ENCODE results near the gene M1AP.

Gene M1AP

GRCh38 chr2:74516650-74517049 is 131.5 kb downstream of the M1AP start:
- peak overlapping the region; percentile 58 for H3K4me3 ChIP-seq (ENCODE audit: insufficient read depth, low read depth, low read length, poor library complexity, severe bottlenecking)
- no peaks in the 10 kb centered on the region for H3K9me3 ChIP-seq (ENCODE audit: control insufficient read depth, low read length)
- no peak for DNase-seq
- H3K36me3 ChIP-seq (ENCODE audit: control insufficient read depth, insufficient read depth, low read length): no peaks in the 10 kb centered on the region
- H3K4me1 ChIP-seq (ENCODE audit: control insufficient read depth, insufficient read depth, low read length, poor library complexity, severe bottlenecking): peaks cover 36% of the 10 kb centered on the region
- no peak overlapping the region for H3K27ac ChIP-seq (ENCODE audit: insufficient read depth, low read length, poor library complexity, severe bottlenecking)
- H3K27me3 ChIP-seq (replicated peaks; ENCODE audit: control insufficient read depth, insufficient read depth, low read length, poor library complexity, severe bottlenecking): peaks cover 58% of the 10 kb centered on the region

DNA sequence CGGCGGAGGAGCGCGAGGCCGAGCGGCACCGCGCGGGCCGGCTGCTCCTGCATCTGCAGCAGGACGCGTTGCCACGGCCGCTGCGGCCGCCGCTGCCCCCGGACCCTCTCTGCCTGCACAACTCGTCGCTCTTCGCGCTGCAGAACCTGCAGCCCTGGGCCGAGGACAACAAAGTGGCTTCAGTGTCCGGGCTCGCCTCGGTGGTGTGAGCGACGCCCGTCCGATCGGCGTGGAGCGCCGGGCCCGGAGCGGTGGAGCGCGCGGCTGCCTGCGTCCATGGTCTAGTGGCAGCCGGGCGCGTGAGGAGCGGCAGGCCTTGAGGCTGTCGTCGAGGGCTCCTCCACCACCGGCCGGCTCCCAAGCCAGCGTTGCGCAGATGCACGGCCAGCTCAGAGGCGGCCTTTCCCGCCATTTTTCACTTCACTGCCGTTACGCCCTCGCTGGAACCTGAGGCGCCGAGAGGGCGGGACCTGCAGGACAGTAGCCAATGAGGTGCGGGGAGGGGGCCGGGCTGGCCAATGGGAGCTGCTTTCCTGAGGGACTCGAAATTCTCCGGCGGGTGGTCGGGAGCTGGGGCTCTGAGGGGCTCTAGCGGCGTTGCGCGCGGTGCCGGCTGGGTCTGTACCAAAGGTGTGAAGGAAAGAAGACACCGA is 132.0 kb downstream of the M1AP start:
- Histone ChIP-seq H3K9me3 (ENCODE audit: control insufficient read depth, low read length) (no peaks in the 10 kb centered on the region), H3K4me1 (ENCODE audit: control insufficient read depth, insufficient read depth, low read length, poor library complexity, severe bottlenecking) (peaks cover 36% of the 10 kb centered on the region), H3K27ac (ENCODE audit: insufficient read depth, low read length, poor library complexity, severe bottlenecking) (no peak overlapping the region), H3K27me3 (replicated peaks; ENCODE audit: control insufficient read depth, insufficient read depth, low read length, poor library complexity, severe bottlenecking) (peaks cover 58% of the 10 kb centered on the region), H3K36me3 (ENCODE audit: control insufficient read depth, insufficient read depth, low read length) (no peaks in the 10 kb centered on the region), H3K4me3 (ENCODE audit: insufficient read depth, low read depth, low read length, poor library complexity, severe bottlenecking) (peak overlapping the region; percentile 58)
- DNase-seq: peak; percentile 41 to 60 (median 58)

DNA sequence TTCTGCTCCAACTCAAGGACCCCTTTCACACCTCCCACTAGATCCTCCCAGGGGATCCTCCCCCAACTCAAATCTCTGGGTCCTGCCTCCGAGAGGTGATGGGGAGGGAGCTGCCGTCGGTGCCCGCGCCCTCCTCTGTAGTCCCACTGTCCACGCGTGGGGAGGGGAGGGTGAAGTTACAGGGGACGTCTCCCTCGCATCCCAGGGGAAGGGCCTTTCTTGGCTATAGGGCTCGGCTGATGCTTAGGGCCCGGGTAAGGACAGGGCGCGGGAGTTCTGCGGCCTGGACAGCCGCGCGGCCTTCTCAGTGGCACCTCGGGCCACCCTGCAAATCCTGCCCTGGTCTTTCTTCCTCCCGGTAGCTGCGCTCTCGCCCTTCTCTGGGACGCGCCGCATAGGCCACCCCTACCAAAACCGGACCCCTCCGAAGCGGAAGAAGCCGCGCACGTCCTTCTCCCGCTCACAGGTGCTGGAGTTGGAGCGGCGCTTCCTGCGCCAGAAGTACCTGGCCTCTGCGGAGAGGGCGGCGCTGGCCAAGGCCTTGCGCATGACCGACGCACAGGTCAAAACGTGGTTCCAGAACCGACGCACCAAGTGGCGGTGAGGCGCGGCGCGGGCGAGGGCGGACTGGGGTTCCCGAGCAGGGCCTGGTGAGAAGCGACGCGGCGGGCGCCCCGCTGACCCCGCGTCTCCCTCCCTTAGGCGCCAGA is 132.7 kb downstream of the M1AP start:
- H3K4me3 ChIP-seq (ENCODE audit: insufficient read depth, low read depth, low read length, poor library complexity, severe bottlenecking): peak overlapping the region; percentile 58
- H3K36me3 ChIP-seq (ENCODE audit: control insufficient read depth, insufficient read depth, low read length): no peaks in the 10 kb centered on the region
- H3K4me1 ChIP-seq (ENCODE audit: control insufficient read depth, insufficient read depth, low read length, poor library complexity, severe bottlenecking): peaks cover 36% of the 10 kb centered on the region
- no peak for DNase-seq
- peaks cover 58% of the 10 kb centered on the region for H3K27me3 ChIP-seq (replicated peaks; ENCODE audit: control insufficient read depth, insufficient read depth, low read length, poor library complexity, severe bottlenecking)
- no peaks in the 10 kb centered on the region for H3K9me3 ChIP-seq (ENCODE audit: control insufficient read depth, low read length)
- no peak overlapping the region for H3K27ac ChIP-seq (ENCODE audit: insufficient read depth, low read length, poor library complexity, severe bottlenecking)

- Histone ChIP-seq H3K4me3 (ENCODE audit: insufficient read depth, low read depth, low read length, poor library complexity, severe bottlenecking) (peak within 1 kb of the TSS; percentile 58), H3K9me3 (ENCODE audit: control insufficient read depth, low read length) (no peaks in the 10 kb centered on the region), H3K36me3 (ENCODE audit: control insufficient read depth, insufficient read depth, low read length) (no peaks in the 10 kb centered on the region), H3K27ac (ENCODE audit: insufficient read depth, low read length, poor library complexity, severe bottlenecking) (no peak within 1 kb of the TSS), H3K4me1 (ENCODE audit: control insufficient read depth, insufficient read depth, low read length, poor library complexity, severe bottlenecking) (peaks cover 36% of the 10 kb centered on the region), H3K27me3 (replicated peaks; ENCODE audit: control insufficient read depth, insufficient read depth, low read length, poor library complexity, severe bottlenecking) (peaks cover 55% of the 10 kb centered on the region)
- DNase-seq: no peak
These were observed 133.5 kb downstream of the M1AP start, which contains the start of gene TLX2 for GRCh38 chr2:74514368-74515270. TSS of gene TLX2 (plus strand) at chr2:74514450. CDS start at chr2:74514807, 357 bp downstream.

GRCh38 chr2:74513605-74514367 is 134.3 kb downstream of the M1AP start:
- no peak for DNase-seq
- Histone ChIP-seq H3K27me3 (replicated peaks; ENCODE audit: control insufficient read depth, insufficient read depth, low read length, poor library complexity, severe bottlenecking) (peaks cover 47% of the 10 kb centered on the region), H3K9me3 (ENCODE audit: control insufficient read depth, low read length) (no peaks in the 10 kb centered on the region), H3K27ac (ENCODE audit: insufficient read depth, low read length, poor library complexity, severe bottlenecking) (no peak overlapping the region), H3K4me1 (ENCODE audit: control insufficient read depth, insufficient read depth, low read length, poor library complexity, severe bottlenecking) (peaks cover 36% of the 10 kb centered on the region), H3K36me3 (ENCODE audit: control insufficient read depth, insufficient read depth, low read length) (no peaks in the 10 kb centered on the region), H3K4me3 (ENCODE audit: insufficient read depth, low read depth, low read length, poor library complexity, severe bottlenecking) (peak overlapping the region; percentile 58)

DNA sequence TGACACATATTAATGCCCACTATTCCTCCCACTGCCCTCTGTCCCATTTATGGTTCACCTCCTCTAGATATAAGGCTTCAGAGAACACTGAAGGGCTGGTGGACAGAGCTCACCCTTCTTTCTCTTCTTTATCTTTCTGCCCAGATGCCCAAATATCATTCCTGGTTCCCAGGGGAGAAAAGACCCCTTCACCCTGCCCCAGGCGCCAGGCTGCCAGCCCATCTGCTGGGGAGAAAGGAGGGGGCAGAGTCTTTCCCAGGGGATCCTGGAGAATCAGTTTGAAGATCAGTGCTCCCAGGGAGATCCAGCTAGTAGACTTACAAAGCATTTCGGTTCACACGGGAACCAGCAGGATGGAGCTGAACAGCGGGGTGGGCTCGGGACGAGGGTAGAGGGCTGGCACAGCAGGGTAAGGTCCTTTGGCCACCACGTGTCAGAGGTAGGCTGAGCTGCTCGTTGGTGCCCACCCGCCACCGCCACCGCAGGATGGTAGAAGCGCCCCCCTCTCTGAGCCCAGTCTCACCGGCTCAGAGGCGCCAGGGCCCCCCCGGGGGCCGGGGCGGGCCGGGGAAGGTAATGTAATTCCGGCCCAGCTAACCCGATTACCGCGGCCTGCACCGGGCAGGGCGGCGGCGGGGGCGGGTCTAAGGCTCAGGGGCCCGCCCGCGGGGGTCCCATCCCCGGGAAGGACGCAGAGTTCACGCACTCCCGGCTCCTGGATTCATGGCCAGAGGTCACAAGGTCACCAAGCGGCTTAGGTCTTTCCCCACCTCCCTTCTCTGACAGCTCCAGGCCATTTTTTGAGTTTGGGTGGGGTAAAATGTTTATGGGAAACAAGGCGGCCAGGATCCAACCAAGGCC is 135.2 kb downstream of the M1AP start:
- H3K4me1 ChIP-seq (ENCODE audit: control insufficient read depth, insufficient read depth, low read length, poor library complexity, severe bottlenecking): peaks cover 39% of the 10 kb centered on the region
- DNase-seq: no peak
- no peaks in the 10 kb centered on the region for H3K36me3 ChIP-seq (ENCODE audit: control insufficient read depth, insufficient read depth, low read length)
- H3K4me3 ChIP-seq (ENCODE audit: insufficient read depth, low read depth, low read length, poor library complexity, severe bottlenecking): no peak overlapping the region
- H3K27me3 ChIP-seq (replicated peaks; ENCODE audit: control insufficient read depth, insufficient read depth, low read length, poor library complexity, severe bottlenecking): peaks cover 41% of the 10 kb centered on the region
- H3K9me3 ChIP-seq (ENCODE audit: control insufficient read depth, low read length): no peaks in the 10 kb centered on the region
- H3K27ac ChIP-seq (ENCODE audit: insufficient read depth, low read length, poor library complexity, severe bottlenecking): no peak overlapping the region

- no peaks in the 10 kb centered on the region for H3K9me3 ChIP-seq (ENCODE audit: control insufficient read depth, low read length)
- no peak for DNase-seq
- peaks cover 26% of the 10 kb centered on the region for H3K27me3 ChIP-seq (replicated peaks; ENCODE audit: control insufficient read depth, insufficient read depth, low read length, poor library complexity, severe bottlenecking)
- H3K36me3 ChIP-seq (ENCODE audit: control insufficient read depth, insufficient read depth, low read length): no peaks in the 10 kb centered on the region
- no peak overlapping the region for H3K27ac ChIP-seq (ENCODE audit: insufficient read depth, low read length, poor library complexity, severe bottlenecking)
- H3K4me1 ChIP-seq (ENCODE audit: control insufficient read depth, insufficient read depth, low read length, poor library complexity, severe bottlenecking): peaks cover 46% of the 10 kb centered on the region
- H3K4me3 ChIP-seq (ENCODE audit: insufficient read depth, low read depth, low read length, poor library complexity, severe bottlenecking): no peak overlapping the region
These were observed 136.8 kb downstream of the M1AP start for GRCh38 chr2:74511104-74511989.

DNA sequence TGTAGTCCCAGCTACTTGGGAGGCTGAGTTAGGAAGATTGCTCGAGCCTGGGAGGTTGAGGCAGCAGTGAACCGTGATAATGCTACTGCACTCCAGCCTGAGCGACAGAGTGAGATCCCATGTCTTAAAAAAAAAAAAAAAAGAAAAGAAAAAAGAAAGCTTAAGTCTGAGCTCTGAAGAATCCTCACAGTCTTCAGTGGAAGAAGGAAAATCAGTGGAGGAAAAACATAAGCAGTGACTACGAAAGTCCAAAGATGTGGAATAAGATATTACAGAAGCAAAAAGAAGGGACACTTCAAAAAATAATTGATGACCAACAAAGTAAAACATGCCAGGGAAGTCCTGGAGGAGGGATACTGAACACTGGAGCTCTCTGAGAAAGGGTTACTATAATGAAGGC is 137.9 kb downstream of the M1AP start:
- Histone ChIP-seq H3K27ac (ENCODE audit: insufficient read depth, low read length, poor library complexity, severe bottlenecking) (no peak overlapping the region), H3K9me3 (ENCODE audit: control insufficient read depth, low read length) (no peaks in the 10 kb centered on the region), H3K4me1 (ENCODE audit: control insufficient read depth, insufficient read depth, low read length, poor library complexity, severe bottlenecking) (peaks cover 38% of the 10 kb centered on the region), H3K36me3 (ENCODE audit: control insufficient read depth, insufficient read depth, low read length) (peaks cover 8% of the 10 kb centered on the region), H3K27me3 (replicated peaks; ENCODE audit: control insufficient read depth, insufficient read depth, low read length, poor library complexity, severe bottlenecking) (peaks cover 15% of the 10 kb centered on the region), H3K4me3 (ENCODE audit: insufficient read depth, low read depth, low read length, poor library complexity, severe bottlenecking) (no peak overlapping the region)
- DNase-seq: no peak
